Neural cell (in vitro differentiated cells): ENCODE results near the gene FBLN7. TPM values are rescaled to one million over a fixed set of nuclear protein-coding genes. Genes with fewer than 3 reads are reported as not detected.

ENCODE experiments used
- H2AFZ ChIP-seq: fragments of 200-600, 300-800 bp; sonication (generic), shearing (Covaris generic); 2 replicates; pipeline ENCODE4 v1.6.0; 2014; ENCODE audit warnings: low read depth, mild to moderate bottlenecking, antibody characterized with exemption, low read length, moderate library complexity
- H3F3A ChIP-seq: fragments of 200-600 bp; shearing (Covaris generic); 2 replicates; pipeline ENCODE4 v1.6.1; 2016; ENCODE audit warnings: mild to moderate bottlenecking, moderate library complexity, mixed read lengths, antibody characterized with exemption, low read length; ENCODE audit not compliant: insufficient read depth, poor library complexity, severe bottlenecking
- H3K27ac ChIP-seq: fragments of 200-600, 300-800 bp; sonication (generic), shearing (Covaris generic); 2 replicates; pipeline ENCODE4 v1.5.1; 2014; ENCODE audit warnings: mild to moderate bottlenecking, low read length, moderate library complexity
- H3K27me3 ChIP-seq: fragments of 300-800, 200-600 bp; sonication (generic), shearing (Covaris generic); 2 replicates; pipeline ENCODE4 v1.6.0; 2014; ENCODE audit warnings: mild to moderate bottlenecking, low read depth, low read length, moderate library complexity; ENCODE audit not compliant: insufficient read depth
- H3K36me3 ChIP-seq: fragments of 300-800, 200-600 bp; sonication (generic), shearing (Covaris generic); 2 replicates; pipeline ENCODE4 v1.5.1; 2014; ENCODE audit warnings: mild to moderate bottlenecking, antibody characterized with exemption, low read length, moderate library complexity; ENCODE audit not compliant: insufficient read depth
- H3K4me2 ChIP-seq: fragments of 300-800, 200-600 bp; sonication (generic), shearing (Covaris generic); 2 replicates; pipeline ENCODE4 v1.6.0; 2014; ENCODE audit warnings: mild to moderate bottlenecking, low read length
- H3K4me3 ChIP-seq: fragments of 300-800, 200-600 bp; sonication (generic), shearing (Covaris generic); 2 replicates; pipeline ENCODE4 v1.5.1; 2014; ENCODE audit warnings: mild to moderate bottlenecking, low read length, moderate library complexity
- H3K79me2 ChIP-seq: fragments of 200-600 bp; shearing (Covaris generic); replicated peaks from 2 replicates; pipeline ENCODE4 v1.6.0; 2014; ENCODE audit warnings: mild to moderate bottlenecking, low read length, moderate library complexity; ENCODE audit not compliant: insufficient read depth
- H3K9ac ChIP-seq: fragments of 300-800, 200-600 bp; sonication (generic), shearing (Covaris generic); 2 replicates; pipeline ENCODE4 v1.6.1; 2016; ENCODE audit warnings: mild to moderate bottlenecking, low read length, mixed read lengths
- H3K9me2 ChIP-seq: fragments of 200-600 bp; shearing (Covaris generic); 2 replicates; pipeline ENCODE4 v1.6.1; 2016; ENCODE audit warnings: mild to moderate bottlenecking, low read length, mixed read lengths; ENCODE audit not compliant: insufficient read depth
- H3K9me3 ChIP-seq: fragments of 200-600, 300-800 bp; sonication (generic), shearing (Covaris generic); 2 replicates; pipeline ENCODE4 v1.6.1; 2016; ENCODE audit warnings: mild to moderate bottlenecking, mixed run types, low read length, moderate library complexity, mixed read lengths
- H4K20me1 ChIP-seq: fragments of 200-600 bp; shearing (Covaris generic); 2 replicates; pipeline ENCODE4 v1.6.1; 2016; ENCODE audit warnings: mild to moderate bottlenecking, mixed run types; ENCODE audit not compliant: insufficient read depth
- CTCF ChIP-seq: fragments of 450-650 bp; IDR thresholded peaks from 2 replicates; pipeline ENCODE4 v1.5.1; 2014; ENCODE audit warnings: antibody characterized with exemption, mild to moderate bottlenecking, moderate library complexity; ENCODE audit not compliant: poor library complexity, severe bottlenecking
- EP300 ChIP-seq: fragments of 450-650 bp; conservative IDR thresholded peaks from 2 replicates; pipeline ENCODE4 v1.6.1; 2014; ENCODE audit warnings: antibody characterized with exemption, mild to moderate bottlenecking, moderate library complexity; ENCODE audit not compliant: poor library complexity, severe bottlenecking
- EZH2 ChIP-seq: fragments of 200-600, 300-800 bp; shearing (Covaris generic), sonication (generic); IDR thresholded peaks from 2 replicates; pipeline ENCODE4 v1.6.1; 2014; ENCODE audit warnings: antibody characterized with exemption, low read length, borderline replicate concordance, mild to moderate bottlenecking; ENCODE audit not compliant: insufficient read depth, poor library complexity, severe bottlenecking
- MXI1 ChIP-seq: fragments of 450-650 bp; conservative IDR thresholded peaks from 2 replicates; pipeline ENCODE4 v1.6.1; 2014; ENCODE audit warnings: antibody characterized with exemption, mild to moderate bottlenecking; ENCODE audit not compliant: poor library complexity, severe bottlenecking
- POLR2AphosphoS5 ChIP-seq: IDR thresholded peaks from 2 replicates; pipeline ENCODE4 v1.6.1; 2012
- RAD21 ChIP-seq: fragments of 450-650 bp; conservative IDR thresholded peaks from 2 replicates; pipeline ENCODE4 v1.6.1; 2014; ENCODE audit warnings: antibody characterized with exemption, mild to moderate bottlenecking, moderate library complexity
- REST ChIP-seq: IDR thresholded peaks from 2 replicates; pipeline ENCODE4 v1.6.1; 2012; ENCODE audit warnings: borderline replicate concordance
- SMC3 ChIP-seq: fragments of 450-650 bp; conservative IDR thresholded peaks from 2 replicates; pipeline ENCODE4 v1.6.1; 2014; ENCODE audit warnings: antibody characterized with exemption, mild to moderate bottlenecking, moderate library complexity; ENCODE audit not compliant: poor library complexity
- TAF1 ChIP-seq: IDR thresholded peaks from 2 replicates; pipeline ENCODE4 v1.6.1; 2012; ENCODE audit warnings: low read depth
- polyA plus RNA-seq: library from polyadenylated mRNA; depleted of rRNA; stranded (reverse); fragments of >200 nt; gene quantifications from 2 replicates; pipeline ENCODE4 v1.2.3, GENCODE V29; 2014

Gene FBLN7
- polyA plus RNA-seq, 1 donor from 2014 or later, result not detected

- no peaks in the 10 kb centered on the region for H3K9me3 ChIP-seq
- H3K4me2 ChIP-seq, result no peak overlapping the region
- TF ChIP-seq EZH2 (no peak), TAF1 (no peak), SMC3 (no peak), MXI1 (no peak), POLR2AphosphoS5 (no peak), EP300 (no peak), CTCF (no peak), RAD21 (no peak), REST (no peak)
- H3F3A ChIP-seq, result no peaks in the 10 kb centered on the region
- no peak overlapping the region for H3K9ac ChIP-seq
- H4K20me1 ChIP-seq, result no peaks in the 10 kb centered on the region
- H3K79me2 ChIP-seq, result no peaks in the 10 kb centered on the region
- H2AFZ ChIP-seq, result no peak overlapping the region
- H3K27me3 ChIP-seq, result no peaks in the 10 kb centered on the region
- H3K27ac ChIP-seq, result no peak overlapping the region
- H3K9me2 ChIP-seq, result no peaks in the 10 kb centered on the region
- no peak overlapping the region for H3K4me3 ChIP-seq
- H3K36me3 ChIP-seq, result peaks cover 9% of the 10 kb centered on the region
Measured at GRCh38 chr2:112095681-112096080, 42.5 kb upstream of the FBLN7 start.

GRCh38 chr2:112096098-112096497 lies 42.1 kb upstream of the FBLN7 start:
- Histone ChIP-seq H3K4me3 (no peak overlapping the region), H4K20me1 (no peaks in the 10 kb centered on the region), H3K36me3 (peaks cover 9% of the 10 kb centered on the region), H3K9ac (no peak overlapping the region), H3K27ac (no peak overlapping the region), H3K9me3 (no peaks in the 10 kb centered on the region), H3K4me2 (no peak overlapping the region), H2AFZ (no peak overlapping the region), H3K27me3 (no peaks in the 10 kb centered on the region), H3K79me2 (no peaks in the 10 kb centered on the region), H3K9me2 (no peaks in the 10 kb centered on the region), H3F3A (no peaks in the 10 kb centered on the region)
- TF ChIP-seq MXI1 (no peak), SMC3 (no peak), POLR2AphosphoS5 (no peak), EP300 (no peak)
